ENCODE measurements around the gene C1QTNF7. TPM values are rescaled to one million over a fixed set of nuclear protein-coding genes. Genes with fewer than 3 reads are reported as not detected.

The C1QTNF7 gene
- total RNA-seq, 1 donor from 2014 or later: not detected

- intact Hi-C loops (cut with micrococcal nuclease): no loop called here
These were observed 24.3 kb downstream of the C1QTNF7 start for GRCh38 chr4:15451866-15452765.

GRCh38 chr4:15455290-15455689 is 27.5 kb downstream of the C1QTNF7 start:
- intact Hi-C loops (cut with micrococcal nuclease): loop anchor here (5.0 kb wide), 1 partner anchor 197 kb away; no protein-coding TSS in a partner anchor

- intact Hi-C loops (cut with micrococcal nuclease): loop anchor here (1.0 to 5.0 kb wide), 4 partner anchors 57 to 226 kb away; no protein-coding TSS in a partner anchor
These were observed 29.8 kb downstream of the C1QTNF7 start for GRCh38 chr4:15457406-15458201.

GRCh38 chr4:15458616-15459015 is 30.8 kb downstream of the C1QTNF7 start:
- intact Hi-C loops (cut with micrococcal nuclease): loop anchor here (5.0 kb wide), 1 partner anchor 194 kb away; no protein-coding TSS in a partner anchor

GRCh38 chr4:15459706-15460105 is 31.9 kb downstream of the C1QTNF7 start:
- intact Hi-C loops (cut with micrococcal nuclease): loop anchor here (5.0 kb wide), 1 partner anchor 193 kb away; no protein-coding TSS in a partner anchor

- intact Hi-C loops (cut with micrococcal nuclease): no loop called here
These were observed 38.8 kb downstream of the C1QTNF7 start for GRCh38 chr4:15466596-15466995.

- intact Hi-C loops (cut with micrococcal nuclease): loop anchor here (10.0 kb wide), 1 partner anchor 535 kb away; no protein-coding TSS in a partner anchor
These were observed 41.7 kb downstream of the C1QTNF7 start, which contains the start of gene CC2D2A for GRCh38 chr4:15469402-15470127. CC2D2A (plus strand) TSS chr4:15469882; CDS start chr4:15475933, 6,051 bp downstream.

- intact Hi-C loops (cut with micrococcal nuclease): loop anchor here (10.0 kb wide), 1 partner anchor 535 kb away; no protein-coding TSS in a partner anchor
These were observed 42.3 kb downstream of the C1QTNF7 start for GRCh38 chr4:15470128-15470475.

- intact Hi-C loops (cut with micrococcal nuclease): loop anchor here (5.0 to 10.0 kb wide), 2 partner anchors 481 to 528 kb away; no protein-coding TSS in a partner anchor
These were observed 48.6 kb downstream of the C1QTNF7 start for GRCh38 chr4:15476396-15476795.

- intact Hi-C loops (cut with micrococcal nuclease): loop anchor here (2.0 to 10.0 kb wide), 3 partner anchors 170 to 526 kb away; no protein-coding TSS in a partner anchor
These were observed 50.9 kb downstream of the C1QTNF7 start for GRCh38 chr4:15478724-15479088.

- intact Hi-C loops (cut with micrococcal nuclease): loop anchor here (2.0 to 10.0 kb wide), 3 partner anchors 170 to 526 kb away; no protein-coding TSS in a partner anchor
These were observed 51.5 kb downstream of the C1QTNF7 start for GRCh38 chr4:15479089-15479912.

- intact Hi-C loops (cut with micrococcal nuclease): loop anchor here (2.0 to 10.0 kb wide), 3 partner anchors 169 to 525 kb away; no protein-coding TSS in a partner anchor
These were observed 52.0 kb downstream of the C1QTNF7 start for GRCh38 chr4:15479913-15480185.

- intact Hi-C loops (cut with micrococcal nuclease): no loop called here
These were observed 54.3 kb downstream of the C1QTNF7 start for GRCh38 chr4:15481961-15482745.

GRCh38 chr4:15482842-15483241 is 55.0 kb downstream of the C1QTNF7 start:
- intact Hi-C loops (cut with micrococcal nuclease): no loop called here

- intact Hi-C loops (cut with micrococcal nuclease): no loop called here
These were observed 60.3 kb downstream of the C1QTNF7 start for GRCh38 chr4:15488136-15488535.

- intact Hi-C loops (cut with micrococcal nuclease): no loop called here
These were observed 61.0 kb downstream of the C1QTNF7 start for GRCh38 chr4:15488658-15489470.

GRCh38 chr4:15489551-15489950 is 61.7 kb downstream of the C1QTNF7 start:
- intact Hi-C loops (cut with micrococcal nuclease): no loop called here

- intact Hi-C loops (cut with micrococcal nuclease): no loop called here
These were observed 65.6 kb downstream of the C1QTNF7 start for GRCh38 chr4:15493411-15493810.
